Kidney glomerular epithelial cell (primary cell): ENCODE data around the gene NOB1.
"Not testable (repeated sequence)": the region's sequence is repeated elsewhere in the genome, so short reads cannot be mapped to it uniquely, and the experiment has no call there.

Source experiments
- DNase-seq: peaks from one replicate; lab custom pipeline; 2025; lab: John Stamatoyannopoulos, UW

The NOB1 gene

GRCh38 chr16:69761983-69762813 lies 7.5 kb upstream of the NOB1 start, which contains the start of gene WWP2:
TSS of gene WWP2 (plus strand) at chr16:69762332. CDS start at chr16:69787011, 24,679 bp downstream.
- DNase-seq, result peak; percentile 38

- DNase-seq, result not testable (repeated sequence)
Observed at GRCh38 chr16:69757375-69757774, 2.6 kb upstream of the NOB1 start.

- DNase-seq, result no peak
Observed at GRCh38 chr16:69756705-69757104, 2.0 kb upstream of the NOB1 start.

GRCh38 chr16:69754143-69754468 lies 620 bp downstream of the NOB1 start:
- DNase-seq, result no peak

- DNase-seq, result no peak
Observed at GRCh38 chr16:69748694-69749345, 5.9 kb downstream of the NOB1 start.

- no peak for DNase-seq
Observed at GRCh38 chr16:69747115-69747514, 7.6 kb downstream of the NOB1 start.

- DNase-seq, result no peak
Observed at GRCh38 chr16:69745959-69746358, 8.8 kb downstream of the NOB1 start.

- DNase-seq, result no peak
Observed at GRCh38 chr16:69745232-69745612, 9.5 kb downstream of the NOB1 start.

- DNase-seq, result no peak
Observed at GRCh38 chr16:69744363-69745231, 10.1 kb downstream of the NOB1 start.

GRCh38 chr16:69741951-69742904 lies 12.5 kb downstream of the NOB1 start:
- peak; percentile 24 for DNase-seq

GRCh38 chr16:69741519-69741918 lies 13.2 kb downstream of the NOB1 start:
- DNase-seq, result peak; percentile 39

GRCh38 chr16:69732101-69732500 lies 22.6 kb downstream of the NOB1 start:
- DNase-seq, result no peak

GRCh38 chr16:69731280-69731679 lies 23.4 kb downstream of the NOB1 start:
- DNase-seq, result not testable (repeated sequence)

- not testable (repeated sequence) for DNase-seq
Observed at GRCh38 chr16:69729030-69729429, 25.7 kb downstream of the NOB1 start.

GRCh38 chr16:69727916-69728270 lies 26.8 kb downstream of the NOB1 start:
- no peak for DNase-seq

GRCh38 chr16:69726313-69727060 lies 28.2 kb downstream of the NOB1 start, which contains the start of gene NQO1:
TSS of gene NQO1 (minus strand) at chr16:69726560. CDS start at chr16:69726439, 121 bp downstream.
- peak; percentile 95 for DNase-seq

- DNase-seq, result no peak
Observed at GRCh38 chr16:69725480-69726312, 29.0 kb downstream of the NOB1 start.

GRCh38 chr16:69724981-69725479 lies 29.7 kb downstream of the NOB1 start:
- DNase-seq, result no peak

- DNase-seq, result no peak
Observed at GRCh38 chr16:69724414-69724873, 30.3 kb downstream of the NOB1 start.
